Astrocyte (in vitro differentiated cells and primary cell): ENCODE results near the gene CNTNAP5.

ENCODE experiments used
- CTCF ChIP-seq: IDR thresholded peaks from 2 replicates; pipeline ENCODE4 v1.5.1; 2011; ENCODE audit warnings: low read depth, mild to moderate bottlenecking, inconsistent platforms, low read length, moderate library complexity; ENCODE audit not compliant: insufficient read depth
- EZH2 ChIP-seq: IDR thresholded peaks from 2 replicates; pipeline ENCODE4 v1.6.1; 2012; ENCODE audit warnings: mild to moderate bottlenecking, low read length, inconsistent platforms; ENCODE audit not compliant: insufficient read depth

DNA sequence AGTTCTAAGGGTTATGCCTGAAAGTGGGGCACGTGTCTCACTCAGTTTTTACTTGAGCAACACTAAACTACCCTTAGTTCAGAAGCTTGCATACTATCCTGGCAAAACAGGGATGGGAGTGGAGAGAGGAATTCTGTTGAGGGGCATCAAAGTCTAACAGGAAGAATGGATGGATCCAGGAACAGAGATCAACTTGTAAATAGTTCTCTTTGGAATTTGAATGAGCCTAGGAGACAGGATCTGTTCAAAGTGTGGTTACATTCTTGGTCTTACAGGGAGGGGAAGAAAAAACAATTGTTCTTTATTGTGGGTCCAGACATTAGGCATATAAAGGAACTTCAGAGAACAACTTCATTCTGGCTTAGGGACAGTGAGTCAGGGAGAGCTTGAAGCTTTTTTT lies 560.2 kb downstream of the CNTNAP5 start:
- TF ChIP-seq CTCF (no peak), EZH2 (no peak)
